ENCODE results near the gene C1orf35.

Gene C1orf35

GRCh38 chr1:228109962-228110488 lies 6.9 kb upstream of the C1orf35 start:
- DNase-seq (ENCODE audit: low read depth in 1 of 2, low spot score in 1 of 2) = no peak

GRCh38 chr1:228109073-228109961 lies 6.2 kb upstream of the C1orf35 start, which contains the start of gene MRPL55:
MRPL55 (minus strand) TSS chr1:228109299; CDS start chr1:228108260, 1,039 bp downstream.
- peak; percentile 98 to 99 for DNase-seq (ENCODE audit: low read depth in 1 of 2, low spot score in 1 of 2)

GRCh38 chr1:228108742-228109072 lies 5.6 kb upstream of the C1orf35 start:
- DNase-seq (ENCODE audit: low read depth in 1 of 2, low spot score in 1 of 2) = no peak

GRCh38 chr1:228108055-228108690 lies 5.0 kb upstream of the C1orf35 start:
- DNase-seq (ENCODE audit: low read depth in 1 of 2, low spot score in 1 of 2) = no peak

- no peak for DNase-seq (ENCODE audit: low read depth in 1 of 2, low spot score in 1 of 2)
These were observed 4.5 kb upstream of the C1orf35 start for GRCh38 chr1:228107636-228108035.

- no peak for DNase-seq (ENCODE audit: low read depth in 1 of 2, low spot score in 1 of 2)
These were observed 3.6 kb upstream of the C1orf35 start for GRCh38 chr1:228106800-228107054.

GRCh38 chr1:228105996-228106799 lies 3.1 kb upstream of the C1orf35 start:
- DNase-seq (ENCODE audit: low read depth in 1 of 2, low spot score in 1 of 2) = no peak

- DNase-seq (ENCODE audit: low read depth in 1 of 2, low spot score in 1 of 2) = no peak
These were observed 2.3 kb upstream of the C1orf35 start for GRCh38 chr1:228105270-228105995.

GRCh38 chr1:228104526-228105269 lies 1.6 kb upstream of the C1orf35 start:
- no peak for DNase-seq (ENCODE audit: low read depth in 1 of 2, low spot score in 1 of 2)

- DNase-seq (ENCODE audit: low read depth in 1 of 2, low spot score in 1 of 2) = peak; percentile 37 to 41
These were observed 933 bp downstream of the C1orf35 start for GRCh38 chr1:228101994-228102790.

GRCh38 chr1:228101614-228101993 lies 1.5 kb downstream of the C1orf35 start:
- DNase-seq (ENCODE audit: low read depth in 1 of 2, low spot score in 1 of 2) = no peak

GRCh38 chr1:228100822-228101613 lies 2.1 kb downstream of the C1orf35 start:
- no peak for DNase-seq (ENCODE audit: low read depth in 1 of 2, low spot score in 1 of 2)

GRCh38 chr1:228099331-228099732 lies 3.8 kb downstream of the C1orf35 start:
- DNase-seq (ENCODE audit: low read depth in 1 of 2, low spot score in 1 of 2) = no peak

- no peak for DNase-seq (ENCODE audit: low read depth in 1 of 2, low spot score in 1 of 2)
These were observed 4.7 kb downstream of the C1orf35 start for GRCh38 chr1:228098323-228098931.

- DNase-seq (ENCODE audit: low read depth in 1 of 2, low spot score in 1 of 2) = no peak
These were observed 5.6 kb downstream of the C1orf35 start for GRCh38 chr1:228097333-228098081.

GRCh38 chr1:228096416-228097332 lies 6.5 kb downstream of the C1orf35 start:
- DNase-seq (ENCODE audit: low read depth in 1 of 2, low spot score in 1 of 2) = no peak

GRCh38 chr1:228095938-228096337 lies 7.2 kb downstream of the C1orf35 start:
- no peak for DNase-seq (ENCODE audit: low read depth in 1 of 2, low spot score in 1 of 2)

All from stimulated activated CD4-positive, alpha-beta T cell treated with anti-CD3 and anti-CD28 coated beads, Interleukin-15, amount 100 ng/mL, for 1 hour (primary cell).